Astrocyte of the spinal cord (primary cell): ENCODE measurements around the gene UBTD2.

Source experiments
- DNase-seq: peaks from one replicate; pipeline ENCODE4 v3.0.0; 2011; ENCODE audit warnings: low read depth, low spot score
- H3K4me3 ChIP-seq: 2 replicates; pipeline ENCODE4 v1.5.1; 2011; ENCODE audit warnings: low read depth, mild to moderate bottlenecking, low read length, moderate library complexity
- CTCF ChIP-seq: IDR thresholded peaks from 2 replicates; pipeline ENCODE4 v1.5.1; 2012; ENCODE audit warnings: low read depth, mild to moderate bottlenecking, low read length, inconsistent platforms
- in situ Hi-C: cut with HindIII; loops from 2 replicates; pipeline ENCODE4 v1.10.0; 2017; ENCODE audit warnings: low sequenced_read_pairs

UBTD2 gene

GRCh38 chr5:172183881-172184280 lies 99.7 kb downstream of the UBTD2 start:
- TF ChIP-seq CTCF: no peak
- no peak for DNase-seq
- H3K4me3 ChIP-seq: no peak overlapping the region
- in situ Hi-C loops: no loop called here

- H3K4me3 ChIP-seq: no peak overlapping the region
- TF ChIP-seq CTCF: no peak
- in situ Hi-C loops: no loop called here
- DNase-seq: no peak
Measured at GRCh38 chr5:172182291-172182690, 101.3 kb downstream of the UBTD2 start.

- no peak for DNase-seq
- H3K4me3 ChIP-seq: no peak overlapping the region
- TF ChIP-seq CTCF: no peak
- in situ Hi-C loops: no loop called here
Measured at GRCh38 chr5:172180936-172181335, 102.6 kb downstream of the UBTD2 start.

- DNase-seq: peak; percentile 74
- in situ Hi-C loops: no loop called here
- TF ChIP-seq CTCF: no peak
- H3K4me3 ChIP-seq: no peak overlapping the region
Measured at GRCh38 chr5:172178991-172179989, 104.3 kb downstream of the UBTD2 start.

GRCh38 chr5:172178301-172178987 lies 105.1 kb downstream of the UBTD2 start:
- TF ChIP-seq CTCF: no peak
- in situ Hi-C loops: no loop called here
- H3K4me3 ChIP-seq: no peak overlapping the region
- no peak for DNase-seq

- no peak for DNase-seq
- H3K4me3 ChIP-seq: no peak overlapping the region
- in situ Hi-C loops: no loop called here
- no peak for TF ChIP-seq CTCF
Measured at GRCh38 chr5:172177176-172177575, 106.4 kb downstream of the UBTD2 start.
